WTC11 (cell line): ENCODE results near the gene PRDM5. TPM values are rescaled to one million over a fixed set of nuclear protein-coding genes. Genes with fewer than 3 reads are reported as not detected.

Experiments used
- ATAC-seq: fragments of 200-7000 bp; cut with Tn5 transposase; 2 replicates; pipeline ENCODE4 v1.10.0; 2021; ENCODE audit warnings: mild to moderate bottlenecking, moderate library complexity
- CTCF ChIA-PET: fragments of 300-600 bp; sonication (Branson Sonifier 250); formaldehyde crosslinking; loops from one replicate; lab custom pipeline; 2021; ENCODE audit warnings: antibody characterized with exemption; lab: Charles Lee
- POLR2A ChIA-PET: fragments of 350-600 bp; sonication (Branson Sonifier 250); formaldehyde crosslinking; loops from one replicate; lab custom pipeline; 2021; ENCODE audit warnings: antibody characterized with exemption; lab: Charles Lee
- DNase-seq: peaks from one replicate; pipeline ENCODE4 v3.0.0; 2021; ENCODE audit warnings: low spot score
- H3K27ac Mint-ChIP-seq: 2 replicates; pipeline ENCODE4 v1.8.0; 2021; ENCODE audit warnings: mixed read lengths
- H3K27me3 Mint-ChIP-seq: 2 replicates; pipeline ENCODE4 v1.8.0; 2021; ENCODE audit warnings: low read depth, mild to moderate bottlenecking, moderate library complexity, mixed read lengths
- H3K36me3 Mint-ChIP-seq: 2 replicates; pipeline ENCODE4 v1.8.0; 2021; ENCODE audit warnings: mixed read lengths
- H3K4me1 Mint-ChIP-seq: 2 replicates; pipeline ENCODE4 v1.8.0; 2022; ENCODE audit warnings: mixed read lengths
- H3K4me3 Mint-ChIP-seq: 2 replicates; pipeline ENCODE4 v1.8.0; 2021; ENCODE audit warnings: mild to moderate bottlenecking, moderate library complexity, mixed read lengths
- H3K9me3 Mint-ChIP-seq: 2 replicates; pipeline ENCODE4 v1.8.0; 2021; ENCODE audit warnings: mixed read lengths
- CREB1 ChIP-seq: sonication (generic); formaldehyde crosslinking; IDR thresholded peaks from 2 replicates; pipeline ENCODE4 v1.8.0; 2023; ENCODE audit warnings: mild to moderate bottlenecking, missing genetic modification reagents
- ESRRA ChIP-seq: sonication (generic); formaldehyde crosslinking; IDR thresholded peaks from 2 replicates; pipeline ENCODE4 v1.8.1; 2022; ENCODE audit warnings: mild to moderate bottlenecking, missing genetic modification reagents, borderline replicate concordance
- FOXK1 ChIP-seq: sonication (generic); formaldehyde crosslinking; IDR thresholded peaks from 2 replicates; pipeline ENCODE4 v1.8.0; 2022; ENCODE audit warnings: mild to moderate bottlenecking, moderate library complexity, missing genetic modification reagents
- IRF2 ChIP-seq: sonication (generic); formaldehyde crosslinking; IDR thresholded peaks from 2 replicates; pipeline ENCODE4 v1.8.0; 2022; ENCODE audit warnings: low read depth, missing genetic modification reagents, borderline replicate concordance
- JAZF1 ChIP-seq: fragments of 250-450 bp; sonication (Bioruptor Pico); IDR thresholded peaks from 2 replicates; pipeline ENCODE4 v1.9.0; 2021; ENCODE audit warnings: moderate library complexity, mild to moderate bottlenecking, inconsistent platforms
- NFE2L1 ChIP-seq: sonication (generic); formaldehyde crosslinking; IDR thresholded peaks from 2 replicates; pipeline ENCODE4 v1.8.1; 2023; ENCODE audit warnings: missing genetic modification reagents
- NR3C1 ChIP-seq: sonication (generic); formaldehyde crosslinking; conservative IDR thresholded peaks from 2 replicates; pipeline ENCODE4 v1.8.1; 2023; ENCODE audit warnings: low read depth, mild to moderate bottlenecking, missing genetic modification reagents
- TEAD1 ChIP-seq: sonication (generic); formaldehyde crosslinking; IDR thresholded peaks from 2 replicates; pipeline ENCODE4 v1.8.0; 2022; ENCODE audit warnings: mild to moderate bottlenecking, missing genetic modification reagents
- ZNF121 ChIP-seq: sonication (generic); formaldehyde crosslinking; IDR thresholded peaks from 2 replicates; pipeline ENCODE4 v1.8.0; 2023; ENCODE audit warnings: missing genetic modification reagents
- ZNF396 ChIP-seq: fragments of 250-450 bp; sonication (Bioruptor Pico); IDR thresholded peaks from 2 replicates; pipeline ENCODE4 v1.8.0; 2021; ENCODE audit warnings: mild to moderate bottlenecking, moderate library complexity, borderline replicate concordance
- ZNF423 ChIP-seq: fragments of 250-450 bp; sonication (Bioruptor Pico); IDR thresholded peaks from 2 replicates; pipeline ENCODE4 v2.1.2; 2022; ENCODE audit warnings: mild to moderate bottlenecking, moderate library complexity
- total RNA-seq: library from RNA; stranded (reverse); gene quantifications from 3 replicates; pipeline ENCODE4 v1.2.3, GENCODE V29; 2021
- TF ChIP-seq, protein P1 (sequence below): sonication (generic); formaldehyde crosslinking; IDR thresholded peaks from 2 replicates; pipeline ENCODE4 v1.8.1; 2022; ENCODE audit warnings: missing genetic modification reagents, borderline replicate concordance
- TF ChIP-seq, protein P2 (sequence below): sonication (generic); formaldehyde crosslinking; IDR thresholded peaks from 2 replicates; pipeline ENCODE4 v1.8.0; 2022; ENCODE audit warnings: mild to moderate bottlenecking, missing genetic modification reagents
- TF ChIP-seq, protein P3 (sequence below): fragments of 250-450 bp; sonication (Bioruptor Pico); IDR thresholded peaks from 2 replicates; pipeline ENCODE4 v2.1.2; 2022; ENCODE audit warnings: mild to moderate bottlenecking, moderate library complexity
- TF ChIP-seq, protein P4 (sequence below): sonication (generic); formaldehyde crosslinking; IDR thresholded peaks from 2 replicates; pipeline ENCODE4 v1.8.1; 2023; ENCODE audit warnings: mild to moderate bottlenecking, moderate library complexity, missing genetic modification reagents
- TF ChIP-seq, protein P5 (sequence below): sonication (generic); formaldehyde crosslinking; conservative IDR thresholded peaks from 2 replicates; pipeline ENCODE4 v1.8.1; 2023; ENCODE audit warnings: mild to moderate bottlenecking, low read depth, missing genetic modification reagents, moderate library complexity
- TF ChIP-seq, protein P6 (sequence below): fragments of 250-450 bp; sonication (Bioruptor Pico); IDR thresholded peaks from 2 replicates; pipeline ENCODE4 v1.9.0; 2021; ENCODE audit warnings: mild to moderate bottlenecking
- TF ChIP-seq, protein P7 (sequence below): sonication (generic); formaldehyde crosslinking; IDR thresholded peaks from 2 replicates; pipeline ENCODE4 v1.8.1; 2022; ENCODE audit warnings: mild to moderate bottlenecking, missing genetic modification reagents, moderate library complexity, borderline replicate concordance

PRDM5 gene
- total RNA-seq, 1 experiment from 2014 or later: 47.0 TPM

DNA sequence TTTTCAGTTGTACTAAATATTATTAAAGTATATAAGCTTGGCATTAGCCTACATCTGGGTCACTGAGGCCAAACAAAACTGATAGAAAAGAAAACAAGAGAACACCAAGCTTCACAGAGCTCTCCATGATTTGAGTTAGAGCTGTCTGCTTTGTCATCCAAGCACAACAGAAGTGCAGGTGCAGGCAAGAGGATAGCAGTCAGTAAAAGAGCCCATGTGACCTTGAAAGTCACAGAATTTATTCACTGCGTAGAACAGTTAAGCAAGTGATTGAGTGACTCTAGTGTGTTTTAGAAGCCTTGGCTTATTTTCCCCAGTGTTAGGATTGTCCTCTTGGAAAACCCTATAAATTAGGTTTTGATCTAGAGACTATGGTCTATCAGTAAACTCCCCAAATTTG is 49.4 kb upstream of the PRDM5 start (continued):
- TF ChIP-seq, protein P1, sequence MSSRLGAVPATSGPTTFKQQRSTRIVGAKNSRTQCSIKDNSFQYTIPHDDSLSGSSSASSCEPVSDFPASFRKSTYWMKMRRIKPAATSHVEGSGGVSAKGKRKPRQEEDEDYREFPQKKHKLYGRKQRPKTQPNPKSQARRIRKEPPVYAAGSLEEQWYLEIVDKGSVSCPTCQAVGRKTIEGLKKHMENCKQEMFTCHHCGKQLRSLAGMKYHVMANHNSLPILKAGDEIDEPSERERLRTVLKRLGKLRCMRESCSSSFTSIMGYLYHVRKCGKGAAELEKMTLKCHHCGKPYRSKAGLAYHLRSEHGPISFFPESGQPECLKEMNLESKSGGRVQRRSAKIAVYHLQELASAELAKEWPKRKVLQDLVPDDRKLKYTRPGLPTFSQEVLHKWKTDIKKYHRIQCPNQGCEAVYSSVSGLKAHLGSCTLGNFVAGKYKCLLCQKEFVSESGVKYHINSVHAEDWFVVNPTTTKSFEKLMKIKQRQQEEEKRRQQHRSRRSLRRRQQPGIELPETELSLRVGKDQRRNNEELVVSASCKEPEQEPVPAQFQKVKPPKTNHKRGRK (CRISPR knock-in tag): no peak
- no peak for TF ChIP-seq IRF2 (CRISPR knock-in tag)
- TF ChIP-seq, protein P2, sequence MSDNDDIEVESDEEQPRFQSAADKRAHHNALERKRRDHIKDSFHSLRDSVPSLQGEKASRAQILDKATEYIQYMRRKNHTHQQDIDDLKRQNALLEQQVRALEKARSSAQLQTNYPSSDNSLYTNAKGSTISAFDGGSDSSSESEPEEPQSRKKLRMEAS: no peak
- no peak for TF ChIP-seq ESRRA (CRISPR knock-in tag)
- TF ChIP-seq, protein P3, sequence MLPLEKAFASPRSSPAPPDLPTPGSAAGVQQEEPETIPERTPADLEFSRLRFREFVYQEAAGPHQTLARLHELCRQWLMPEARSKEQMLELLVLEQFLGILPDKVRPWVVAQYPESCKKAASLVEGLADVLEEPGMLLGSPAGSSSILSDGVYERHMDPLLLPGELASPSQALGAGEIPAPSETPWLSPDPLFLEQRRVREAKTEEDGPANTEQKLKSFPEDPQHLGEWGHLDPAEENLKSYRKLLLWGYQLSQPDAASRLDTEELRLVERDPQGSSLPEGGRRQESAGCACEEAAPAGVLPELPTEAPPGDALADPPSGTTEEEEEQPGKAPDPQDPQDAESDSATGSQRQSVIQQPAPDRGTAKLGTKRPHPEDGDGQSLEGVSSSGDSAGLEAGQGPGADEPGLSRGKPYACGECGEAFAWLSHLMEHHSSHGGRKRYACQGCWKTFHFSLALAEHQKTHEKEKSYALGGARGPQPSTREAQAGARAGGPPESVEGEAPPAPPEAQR (CRISPR knock-in tag): no peak
- TF ChIP-seq ZNF423 (CRISPR knock-in tag): no peak
- TF ChIP-seq, protein P4, sequence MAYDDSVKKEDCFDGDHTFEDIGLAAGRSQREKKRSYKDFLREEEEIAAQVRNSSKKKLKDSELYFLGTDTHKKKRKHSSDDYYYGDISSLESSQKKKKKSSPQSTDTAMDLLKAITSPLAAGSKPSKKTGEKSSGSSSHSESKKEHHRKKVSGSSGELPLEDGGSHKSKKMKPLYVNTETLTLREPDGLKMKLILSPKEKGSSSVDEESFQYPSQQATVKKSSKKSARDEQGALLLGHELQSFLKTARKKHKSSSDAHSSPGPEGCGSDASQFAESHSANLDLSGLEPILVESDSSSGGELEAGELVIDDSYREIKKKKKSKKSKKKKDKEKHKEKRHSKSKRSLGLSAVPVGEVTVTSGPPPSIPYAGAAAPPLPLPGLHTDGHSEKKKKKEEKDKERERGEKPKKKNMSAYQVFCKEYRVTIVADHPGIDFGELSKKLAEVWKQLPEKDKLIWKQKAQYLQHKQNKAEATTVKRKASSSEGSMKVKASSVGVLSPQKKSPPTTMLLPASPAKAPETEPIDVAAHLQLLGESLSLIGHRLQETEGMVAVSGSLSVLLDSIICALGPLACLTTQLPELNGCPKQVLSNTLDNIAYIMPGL: no peak
- TF ChIP-seq JAZF1 (CRISPR knock-in tag): no peak
- TF ChIP-seq FOXK1 (CRISPR knock-in tag): no peak
- no peak for TF ChIP-seq NR3C1 (CRISPR knock-in tag)
- no peak for TF ChIP-seq CREB1 (CRISPR knock-in tag)
- TF ChIP-seq, protein P5, sequence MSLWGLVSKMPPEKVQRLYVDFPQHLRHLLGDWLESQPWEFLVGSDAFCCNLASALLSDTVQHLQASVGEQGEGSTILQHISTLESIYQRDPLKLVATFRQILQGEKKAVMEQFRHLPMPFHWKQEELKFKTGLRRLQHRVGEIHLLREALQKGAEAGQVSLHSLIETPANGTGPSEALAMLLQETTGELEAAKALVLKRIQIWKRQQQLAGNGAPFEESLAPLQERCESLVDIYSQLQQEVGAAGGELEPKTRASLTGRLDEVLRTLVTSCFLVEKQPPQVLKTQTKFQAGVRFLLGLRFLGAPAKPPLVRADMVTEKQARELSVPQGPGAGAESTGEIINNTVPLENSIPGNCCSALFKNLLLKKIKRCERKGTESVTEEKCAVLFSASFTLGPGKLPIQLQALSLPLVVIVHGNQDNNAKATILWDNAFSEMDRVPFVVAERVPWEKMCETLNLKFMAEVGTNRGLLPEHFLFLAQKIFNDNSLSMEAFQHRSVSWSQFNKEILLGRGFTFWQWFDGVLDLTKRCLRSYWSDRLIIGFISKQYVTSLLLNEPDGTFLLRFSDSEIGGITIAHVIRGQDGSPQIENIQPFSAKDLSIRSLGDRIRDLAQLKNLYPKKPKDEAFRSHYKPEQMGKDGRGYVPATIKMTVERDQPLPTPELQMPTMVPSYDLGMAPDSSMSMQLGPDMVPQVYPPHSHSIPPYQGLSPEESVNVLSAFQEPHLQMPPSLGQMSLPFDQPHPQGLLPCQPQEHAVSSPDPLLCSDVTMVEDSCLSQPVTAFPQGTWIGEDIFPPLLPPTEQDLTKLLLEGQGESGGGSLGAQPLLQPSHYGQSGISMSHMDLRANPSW (CRISPR knock-in tag): no peak

DNA sequence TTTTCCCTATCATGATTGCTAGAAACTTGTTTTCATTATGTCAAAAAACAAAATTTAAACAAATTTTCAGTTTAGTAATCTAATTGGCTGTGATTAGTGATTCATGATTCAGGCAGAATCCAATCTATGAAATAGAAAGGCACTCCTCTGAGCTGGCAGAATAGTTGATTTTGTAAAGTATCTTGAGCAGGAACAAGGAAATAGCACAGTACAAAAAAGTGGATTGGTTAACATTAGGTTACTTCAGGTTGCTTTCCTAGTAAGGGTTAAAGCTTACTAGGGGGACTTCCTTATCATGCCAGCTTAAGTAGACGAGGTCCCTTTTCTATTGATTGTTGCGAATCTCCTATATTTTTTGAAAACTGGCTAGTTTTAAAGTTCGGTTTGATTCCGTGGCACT is 43.4 kb upstream of the PRDM5 start:
- ChIA-PET CTCF (no interaction called here), POLR2A (no interaction called here)
- Mint-ChIP-seq H3K27ac (no peak overlapping the region), H3K4me3 (no peak overlapping the region), H3K27me3 (peaks cover 2% of the 10 kb centered on the region; the same call in 1 of the 2 replicates), H3K4me1 (peaks cover 8% of the 10 kb centered on the region), H3K36me3 (no peaks in the 10 kb centered on the region), H3K9me3 (no peaks in the 10 kb centered on the region)
- DNase-seq: no peak
- ATAC-seq: no peak
- TF ChIP-seq TEAD1 (CRISPR knock-in tag) (no peak), NFE2L1 (CRISPR knock-in tag) (no peak), CREB1 (CRISPR knock-in tag) (no peak), ZNF121 (CRISPR knock-in tag) (no peak), ZNF396 (CRISPR knock-in tag) (no peak)
- TF ChIP-seq, protein P6, sequence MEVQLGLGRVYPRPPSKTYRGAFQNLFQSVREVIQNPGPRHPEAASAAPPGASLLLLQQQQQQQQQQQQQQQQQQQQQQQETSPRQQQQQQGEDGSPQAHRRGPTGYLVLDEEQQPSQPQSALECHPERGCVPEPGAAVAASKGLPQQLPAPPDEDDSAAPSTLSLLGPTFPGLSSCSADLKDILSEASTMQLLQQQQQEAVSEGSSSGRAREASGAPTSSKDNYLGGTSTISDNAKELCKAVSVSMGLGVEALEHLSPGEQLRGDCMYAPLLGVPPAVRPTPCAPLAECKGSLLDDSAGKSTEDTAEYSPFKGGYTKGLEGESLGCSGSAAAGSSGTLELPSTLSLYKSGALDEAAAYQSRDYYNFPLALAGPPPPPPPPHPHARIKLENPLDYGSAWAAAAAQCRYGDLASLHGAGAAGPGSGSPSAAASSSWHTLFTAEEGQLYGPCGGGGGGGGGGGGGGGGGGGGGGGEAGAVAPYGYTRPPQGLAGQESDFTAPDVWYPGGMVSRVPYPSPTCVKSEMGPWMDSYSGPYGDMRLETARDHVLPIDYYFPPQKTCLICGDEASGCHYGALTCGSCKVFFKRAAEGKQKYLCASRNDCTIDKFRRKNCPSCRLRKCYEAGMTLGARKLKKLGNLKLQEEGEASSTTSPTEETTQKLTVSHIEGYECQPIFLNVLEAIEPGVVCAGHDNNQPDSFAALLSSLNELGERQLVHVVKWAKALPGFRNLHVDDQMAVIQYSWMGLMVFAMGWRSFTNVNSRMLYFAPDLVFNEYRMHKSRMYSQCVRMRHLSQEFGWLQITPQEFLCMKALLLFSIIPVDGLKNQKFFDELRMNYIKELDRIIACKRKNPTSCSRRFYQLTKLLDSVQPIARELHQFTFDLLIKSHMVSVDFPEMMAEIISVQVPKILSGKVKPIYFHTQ: no peak
- TF ChIP-seq, protein P1 (CRISPR knock-in tag): no peak
- TF ChIP-seq, protein P7, sequence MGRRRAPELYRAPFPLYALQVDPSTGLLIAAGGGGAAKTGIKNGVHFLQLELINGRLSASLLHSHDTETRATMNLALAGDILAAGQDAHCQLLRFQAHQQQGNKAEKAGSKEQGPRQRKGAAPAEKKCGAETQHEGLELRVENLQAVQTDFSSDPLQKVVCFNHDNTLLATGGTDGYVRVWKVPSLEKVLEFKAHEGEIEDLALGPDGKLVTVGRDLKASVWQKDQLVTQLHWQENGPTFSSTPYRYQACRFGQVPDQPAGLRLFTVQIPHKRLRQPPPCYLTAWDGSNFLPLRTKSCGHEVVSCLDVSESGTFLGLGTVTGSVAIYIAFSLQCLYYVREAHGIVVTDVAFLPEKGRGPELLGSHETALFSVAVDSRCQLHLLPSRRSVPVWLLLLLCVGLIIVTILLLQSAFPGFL (CRISPR knock-in tag): no peak
